ENCODE data around the gene PCDHGA2. TPM values are rescaled to one million over a fixed set of nuclear protein-coding genes. Genes with fewer than 3 reads are reported as not detected.
"Not testable (repeated sequence)": the region's sequence is repeated elsewhere in the genome, so short reads cannot be mapped to it uniquely, and the experiment has no call there.

PCDHGA2 gene
- total RNA-seq, 4 donors from 2014 or later = 0.57 to 1.7 (median 1.1) TPM; not detected in 1

DNA sequence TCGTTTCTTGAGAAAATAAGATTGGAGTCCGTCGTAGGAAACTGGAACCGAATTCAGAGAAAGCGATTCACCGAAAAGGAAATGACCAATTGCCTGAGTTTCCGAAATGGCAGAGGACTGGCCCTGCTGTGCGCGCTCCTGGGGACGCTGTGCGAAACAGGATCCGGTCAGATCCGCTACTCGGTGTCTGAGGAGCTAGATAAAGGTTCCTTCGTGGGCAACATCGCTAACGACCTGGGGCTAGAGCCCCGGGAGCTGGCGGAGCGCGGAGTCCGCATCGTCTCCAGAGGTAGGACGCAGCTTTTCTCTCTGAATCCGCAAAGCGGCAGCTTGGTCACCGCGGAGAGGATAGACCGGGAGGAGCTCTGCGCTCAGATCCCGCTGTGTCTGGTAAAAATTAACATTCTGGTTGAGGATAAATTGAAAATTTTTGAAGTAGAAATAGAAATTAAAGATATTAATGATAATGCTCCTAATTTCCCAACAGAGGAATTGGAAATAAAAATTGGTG is 5.4 kb downstream of the PCDHGA2 start:
- Histone ChIP-seq H3K9me3 (peaks cover 0 to 47% (median 11%) of the 10 kb centered on the region in 4 donors), H3K27ac (no peak overlapping the region), H3K4me1 (no peaks in the 10 kb centered on the region), H3K4me3 (no peak overlapping the region), H3K36me3 (no peaks in the 10 kb centered on the region), H3K27me3 (no peaks in the 10 kb centered on the region)
- no peak for DNase-seq
- TF ChIP-seq POLR2A (IDR thresholded peaks at IDR 0.05) = no peak
- TF ChIP-seq, protein P1, sequence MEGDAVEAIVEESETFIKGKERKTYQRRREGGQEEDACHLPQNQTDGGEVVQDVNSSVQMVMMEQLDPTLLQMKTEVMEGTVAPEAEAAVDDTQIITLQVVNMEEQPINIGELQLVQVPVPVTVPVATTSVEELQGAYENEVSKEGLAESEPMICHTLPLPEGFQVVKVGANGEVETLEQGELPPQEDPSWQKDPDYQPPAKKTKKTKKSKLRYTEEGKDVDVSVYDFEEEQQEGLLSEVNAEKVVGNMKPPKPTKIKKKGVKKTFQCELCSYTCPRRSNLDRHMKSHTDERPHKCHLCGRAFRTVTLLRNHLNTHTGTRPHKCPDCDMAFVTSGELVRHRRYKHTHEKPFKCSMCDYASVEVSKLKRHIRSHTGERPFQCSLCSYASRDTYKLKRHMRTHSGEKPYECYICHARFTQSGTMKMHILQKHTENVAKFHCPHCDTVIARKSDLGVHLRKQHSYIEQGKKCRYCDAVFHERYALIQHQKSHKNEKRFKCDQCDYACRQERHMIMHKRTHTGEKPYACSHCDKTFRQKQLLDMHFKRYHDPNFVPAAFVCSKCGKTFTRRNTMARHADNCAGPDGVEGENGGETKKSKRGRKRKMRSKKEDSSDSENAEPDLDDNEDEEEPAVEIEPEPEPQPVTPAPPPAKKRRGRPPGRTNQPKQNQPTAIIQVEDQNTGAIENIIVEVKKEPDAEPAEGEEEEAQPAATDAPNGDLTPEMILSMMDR (IDR thresholded peaks at IDR 0.05) = no peak

DNA sequence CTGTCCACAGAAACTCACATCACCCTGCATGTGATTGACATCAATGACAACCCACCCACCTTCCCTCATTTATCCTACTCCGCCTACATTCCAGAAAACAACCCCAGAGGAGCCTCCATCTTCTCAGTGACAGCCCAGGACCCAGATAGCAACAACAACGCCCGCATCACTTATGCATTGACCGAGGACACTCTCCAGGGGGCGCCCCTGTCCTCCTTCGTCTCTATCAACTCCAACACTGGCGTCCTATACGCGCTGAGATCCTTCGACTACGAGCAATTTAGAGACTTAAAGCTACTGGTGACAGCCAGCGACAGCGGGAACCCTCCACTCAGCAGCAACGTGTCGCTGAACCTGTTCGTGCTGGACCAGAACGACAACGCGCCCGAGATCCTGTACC is 6.8 kb downstream of the PCDHGA2 start:
- H3K27me3 ChIP-seq = no peaks in the 10 kb centered on the region
- H3K4me1 ChIP-seq = no peaks in the 10 kb centered on the region
- no peak for DNase-seq
- peaks cover 0 to 40% (median 8%) of the 10 kb centered on the region in 4 donors for H3K9me3 ChIP-seq
- H3K27ac ChIP-seq = no peak overlapping the region
- no peaks in the 10 kb centered on the region for H3K36me3 ChIP-seq
- H3K4me3 ChIP-seq = no peak overlapping the region
- TF ChIP-seq, protein P1 (IDR thresholded peaks at IDR 0.05) = no peak
- no peak for TF ChIP-seq POLR2A (IDR thresholded peaks at IDR 0.05)

DNA sequence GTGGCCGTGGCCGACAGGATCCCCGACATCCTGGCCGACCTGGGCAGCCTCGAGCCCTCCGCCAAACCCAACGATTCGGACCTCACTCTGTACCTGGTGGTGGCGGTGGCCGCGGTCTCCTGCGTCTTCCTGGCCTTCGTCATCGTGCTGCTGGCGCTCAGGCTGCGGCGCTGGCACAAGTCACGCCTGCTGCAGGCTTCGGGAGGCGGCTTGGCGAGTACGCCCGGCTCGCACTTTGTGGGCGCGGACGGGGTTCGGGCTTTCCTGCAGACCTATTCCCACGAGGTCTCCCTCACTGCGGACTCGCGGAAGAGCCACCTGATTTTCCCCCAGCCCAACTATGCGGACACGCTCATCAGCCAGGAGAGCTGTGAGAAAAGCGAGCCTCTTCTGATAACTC is 7.5 kb downstream of the PCDHGA2 start:
- H3K27me3 ChIP-seq, H3K4me1 ChIP-seq, H3K27ac ChIP-seq, H3K36me3 ChIP-seq, H3K4me3 ChIP-seq, DNase-seq: not testable (repeated sequence)
- peaks cover 0 to 41% (median 8%) of the 10 kb centered on the region in 4 donors for H3K9me3 ChIP-seq

DNA sequence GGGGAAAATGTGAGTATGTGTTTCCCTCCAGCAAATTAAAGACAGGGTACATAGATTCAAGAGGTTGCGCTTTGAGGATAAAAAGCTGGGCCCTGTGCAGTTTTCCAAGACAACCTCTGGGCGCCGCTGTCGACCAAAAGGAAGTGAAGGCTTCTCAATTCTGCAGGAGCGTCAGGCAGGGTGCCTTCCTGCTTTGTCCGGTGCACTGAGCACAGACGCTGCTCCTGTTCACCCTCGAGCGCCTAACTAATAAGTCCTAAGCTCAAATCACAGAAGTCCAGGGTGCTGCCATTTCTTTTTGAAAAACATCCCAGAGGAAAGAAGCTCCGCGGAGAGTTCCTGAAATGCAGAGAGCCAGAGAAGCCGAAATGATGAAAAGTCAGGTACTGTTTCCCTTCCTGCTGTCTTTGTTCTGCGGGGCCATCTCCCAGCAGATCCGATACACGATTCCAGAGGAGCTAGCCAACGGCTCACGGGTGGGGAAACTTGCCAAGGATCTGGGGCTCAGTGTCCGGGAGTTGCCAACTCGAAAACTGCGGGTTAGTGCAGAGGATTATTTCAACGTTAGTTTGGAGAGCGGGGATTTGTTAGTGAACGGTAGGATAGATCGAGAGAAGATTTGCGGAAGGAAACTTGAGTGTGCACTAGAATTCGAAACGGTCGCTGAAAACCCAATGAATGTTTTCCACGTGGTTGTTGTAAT is 11.5 kb downstream of the PCDHGA2 start, which contains the start of gene PCDHGB1:
PCDHGB1 (plus strand) TSS at position 183 of the 703 bp plus-strand sequence; CDS start at position 345, 162 bp downstream.
- H3K4me3 ChIP-seq = peak within 1 kb of the TSS in 1 of 4 donors; percentile 10

DNA sequence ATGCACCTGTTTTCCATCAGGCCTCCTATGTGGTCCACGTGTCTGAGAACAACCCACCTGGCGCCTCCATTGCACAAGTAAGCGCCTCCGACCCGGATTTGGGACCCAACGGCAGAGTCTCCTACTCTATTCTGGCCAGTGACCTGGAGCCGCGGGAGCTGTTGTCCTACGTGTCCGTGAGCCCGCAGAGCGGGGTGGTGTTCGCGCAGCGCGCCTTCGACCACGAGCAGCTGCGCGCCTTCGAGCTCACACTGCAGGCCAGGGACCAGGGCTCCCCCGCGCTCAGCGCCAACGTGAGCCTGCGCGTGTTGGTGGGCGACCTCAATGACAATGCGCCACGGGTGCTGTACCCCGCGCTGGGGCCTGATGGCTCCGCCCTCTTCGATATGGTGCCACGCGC is 13.0 kb downstream of the PCDHGA2 start:
- Histone ChIP-seq H3K4me1 (no peaks in the 10 kb centered on the region), H3K4me3 (no peak overlapping the region), H3K36me3 (no peaks in the 10 kb centered on the region), H3K27ac (no peak overlapping the region), H3K9me3 (peaks cover 0 to 38% (median 5%) of the 10 kb centered on the region in 4 donors), H3K27me3 (no peaks in the 10 kb centered on the region)
- TF ChIP-seq, protein P1 (IDR thresholded peaks at IDR 0.05) = no peak
- no peak for TF ChIP-seq POLR2A (IDR thresholded peaks at IDR 0.05)
- DNase-seq = no peak

More for the DNA sequence above, 11.5 kb downstream of the PCDHGA2 start, which contains the start of gene PCDHGB1:
- H3K9me3 ChIP-seq = peaks cover 0 to 40% (median 6%) of the 10 kb centered on the region in 4 donors
- H3K27me3 ChIP-seq = no peaks in the 10 kb centered on the region
- TF ChIP-seq, protein P1 (IDR thresholded peaks at IDR 0.05) = peak in 3 of 6 experiments; percentile 6 to 13 (median 9)
- no peak for TF ChIP-seq POLR2A (IDR thresholded peaks at IDR 0.05)
- no peaks in the 10 kb centered on the region for H3K36me3 ChIP-seq
- no peaks in the 10 kb centered on the region for H3K4me1 ChIP-seq
- DNase-seq = no peak
- no peak within 1 kb of the TSS for H3K27ac ChIP-seq

DNA sequence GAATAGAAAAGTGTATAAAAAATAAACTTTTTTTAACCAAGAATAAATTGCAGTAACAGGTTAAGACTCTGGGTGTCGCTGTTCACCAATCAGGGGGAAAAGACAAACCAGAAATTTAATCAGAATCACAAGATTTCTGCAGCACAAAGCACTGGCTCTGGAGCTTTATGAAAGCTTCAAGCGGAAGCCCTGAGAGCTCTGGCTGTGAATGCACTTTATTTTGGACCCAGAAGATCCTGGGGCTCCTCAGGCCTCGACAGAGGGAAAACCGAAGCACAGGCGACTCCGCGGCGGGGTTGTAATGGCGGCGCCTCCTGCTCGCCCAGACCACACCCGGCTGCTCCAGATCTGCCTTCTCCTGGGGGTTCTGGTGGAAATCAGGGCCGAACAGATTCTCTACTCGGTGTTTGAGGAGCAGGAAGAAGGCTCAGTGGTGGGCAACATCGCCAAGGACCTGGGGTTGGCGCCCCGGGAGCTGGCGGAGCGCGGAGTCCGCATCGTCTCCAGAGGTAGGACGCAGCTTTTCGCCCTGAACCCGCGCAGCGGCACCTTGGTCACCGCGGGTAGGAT is 16.4 kb downstream of the PCDHGA2 start, which contains the start of gene PCDHGA4:
PCDHGA4 (plus strand) TSS at position 122 of the 570 bp plus-strand sequence; CDS start at position 209, 87 bp downstream.
- no peaks in the 10 kb centered on the region for H3K36me3 ChIP-seq
- H3K4me1 ChIP-seq = no peaks in the 10 kb centered on the region
- no peak for DNase-seq
- TF ChIP-seq POLR2A (IDR thresholded peaks at IDR 0.05) = no peak
- TF ChIP-seq, protein P1 (IDR thresholded peaks at IDR 0.05) = peak in 4 of 6 experiments; percentile 3 to 25 (median 8)
- H3K27ac ChIP-seq = no peak within 1 kb of the TSS
- H3K4me3 ChIP-seq = peak within 1 kb of the TSS in 2 of 4 donors; percentile 30 to 32
- peaks cover 0 to 53% (median 7%) of the 10 kb centered on the region in 4 donors for H3K9me3 ChIP-seq
- H3K27me3 ChIP-seq = no peaks in the 10 kb centered on the region
